Erythroblast (primary cell): Measurements from ENCODE around the gene VPS13C.

Source experiments
- GATA1 ChIP-seq: IDR thresholded peaks from 2 replicates; pipeline ENCODE4 v1.6.1; 2011; ENCODE audit warnings: low read depth, mild to moderate bottlenecking, control low read depth, low read length, moderate library complexity
- POLR2A ChIP-seq: IDR thresholded peaks from 2 replicates; pipeline ENCODE4 v1.6.1; 2011; ENCODE audit warnings: mild to moderate bottlenecking, low read length

DNA sequence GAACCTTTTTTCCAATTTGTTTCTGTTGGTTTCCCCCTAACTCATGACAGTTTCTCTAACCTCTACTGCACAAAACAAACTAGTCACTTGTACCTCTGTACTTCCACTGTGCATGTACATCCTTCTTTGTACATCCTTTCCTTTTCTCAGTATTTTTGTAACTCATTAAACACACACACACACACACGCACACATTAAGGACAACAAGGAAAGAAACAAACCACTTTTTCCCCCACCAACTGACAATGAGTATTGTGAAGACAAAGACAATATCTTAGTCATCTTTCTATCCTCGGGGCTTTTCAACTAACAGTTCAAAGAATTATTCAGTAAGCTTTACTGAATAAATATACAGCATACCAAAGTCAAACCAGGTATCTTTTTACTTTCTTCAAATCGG is 170.5 kb downstream of the VPS13C start:
- TF ChIP-seq POLR2A, result no peak
- TF ChIP-seq GATA1, result no peak
